AG04450 (cell line): ENCODE measurements around the gene ICAM3. TPM values are rescaled to one million over a fixed set of nuclear protein-coding genes. Genes with fewer than 3 reads are reported as not detected.
"Not testable (repeated sequence)": the region's sequence is repeated elsewhere in the genome, so short reads cannot be mapped to it uniquely, and the experiment has no call there.

Experiments
- CTCF ChIA-PET: fragments of 300-600, 350-600 bp; formaldehyde crosslinking; extraction: SDS; loops from one replicate; lab custom pipeline; 2022; ENCODE audit warnings: antibody characterized with exemption, inconsistent platforms; lab: Charles Lee
- POLR2A ChIA-PET: fragments of 350-600 bp; formaldehyde crosslinking; extraction: SDS; loops from one replicate; lab custom pipeline; 2021; ENCODE audit warnings: antibody characterized with exemption, inconsistent platforms; lab: Yijun Ruan, JAX
- DNase-seq: peaks from one replicate; pipeline ENCODE4 v3.0.0-alpha.2; 2011; ENCODE audit warnings: low read depth, low spot score
- H3K27ac ChIP-seq: one replicate; pipeline ENCODE4 v1.5.1; 2012; ENCODE audit warnings: low read depth, low read length, control low read depth
- H3K27me3 ChIP-seq: one replicate; pipeline ENCODE4 v1.6.0; 2012; ENCODE audit warnings: low read length; ENCODE audit not compliant: control insufficient read depth, insufficient read depth
- H3K4me3 ChIP-seq: 2 replicates; pipeline ENCODE4 v1.5.1; 2011; ENCODE audit warnings: mild to moderate bottlenecking, low read depth, low read length, control low read depth
- H3K9me3 ChIP-seq: 2 replicates; pipeline ENCODE4 v1.5.1; 2012; ENCODE audit warnings: low read length; ENCODE audit not compliant: control insufficient read depth, insufficient read depth
- CTCF ChIP-seq: IDR thresholded peaks from 2 replicates; pipeline ENCODE4 v1.5.1; 2011; ENCODE audit warnings: low read depth, low read length, control low read depth, inconsistent platforms
- polyA plus RNA-seq: library from polyadenylated mRNA; depleted of rRNA; stranded (reverse); fragments of >200 nt; gene quantifications from 2 replicates; pipeline ENCODE4 v1.2.3, GENCODE V29; 2011

Gene ICAM3
- polyA plus RNA-seq, 1 experiment = 6.7 TPM

GRCh38 chr19:10379880-10380312 lies 40.5 kb upstream of the ICAM3 start:
- Histone ChIP-seq H3K27ac (peak overlapping the region; percentile 52), H3K4me3 (peak overlapping the region; percentile 95), H3K27me3 (no peaks in the 10 kb centered on the region), H3K9me3 (no peaks in the 10 kb centered on the region; the same call in 1 of the 2 replicates)
- DNase-seq = no peak
- ChIA-PET CTCF (interaction anchor here (1.3 to 2.3 kb wide), 4 partner anchors 9 to 121 kb away, joined by 6 to 18 read pairs (median 10); no protein-coding TSS in a partner anchor), POLR2A (interaction anchor here (0.5 to 1.5 kb wide), 7 partner anchors 9 to 121 kb away, joined by 3 to 13 read pairs (median 3); partner anchors contain the start of genes ICAM1 and RAVER1)
- TF ChIP-seq CTCF = no peak

- ChIA-PET CTCF (interaction anchor here (1.6 kb wide), 1 partner anchor 11 kb away, joined by 6 read pairs; no protein-coding TSS in a partner anchor), POLR2A (interaction anchor here (0.6 kb wide), 1 partner anchor 44 kb away, joined by 5 read pairs; the partner anchor contains the start of gene RAVER1)
- no peak for DNase-seq
- no peak for TF ChIP-seq CTCF
- H3K9me3 ChIP-seq = no peaks in the 10 kb centered on the region; the same call in 1 of the 2 replicates
- H3K27ac ChIP-seq = no peak overlapping the region
- no peak overlapping the region for H3K4me3 ChIP-seq
- no peaks in the 10 kb centered on the region for H3K27me3 ChIP-seq
Measured at GRCh38 chr19:10378124-10378523, 38.7 kb upstream of the ICAM3 start.

GRCh38 chr19:10377140-10377640 lies 37.8 kb upstream of the ICAM3 start:
- H3K27me3 ChIP-seq, H3K27ac ChIP-seq, DNase-seq, H3K4me3 ChIP-seq, POLR2A ChIA-PET, H3K9me3 ChIP-seq, CTCF ChIA-PET: not testable (repeated sequence)

- no peaks in the 10 kb centered on the region for H3K27me3 ChIP-seq
- no peak for TF ChIP-seq CTCF
- no peak overlapping the region for H3K4me3 ChIP-seq
- no peak overlapping the region for H3K27ac ChIP-seq
- ChIA-PET CTCF (interaction anchor here (0.8 kb wide), 1 partner anchor 16 kb away, joined by 3 read pairs; no protein-coding TSS in a partner anchor), POLR2A (no interaction called here)
- no peaks in the 10 kb centered on the region for H3K9me3 ChIP-seq
- DNase-seq = no peak
Measured at GRCh38 chr19:10374931-10375330, 35.5 kb upstream of the ICAM3 start.

- TF ChIP-seq CTCF = no peak
- ChIA-PET POLR2A (no interaction called here), CTCF (interaction anchor here (2.0 to 2.1 kb wide), 2 partner anchors 16 to 18 kb away, joined by 5 read pairs; no protein-coding TSS in a partner anchor)
- no peak overlapping the region for H3K27ac ChIP-seq
- H3K27me3 ChIP-seq = no peaks in the 10 kb centered on the region
- H3K4me3 ChIP-seq = no peak overlapping the region
- no peak for DNase-seq
- H3K9me3 ChIP-seq = no peaks in the 10 kb centered on the region
Measured at GRCh38 chr19:10372690-10373089, 33.3 kb upstream of the ICAM3 start.
